GM06990 (cell line): ENCODE measurements around the gene LONP2.
"Not testable (repeated sequence)": the region's sequence is repeated elsewhere in the genome, so short reads cannot be mapped to it uniquely, and the experiment has no call there.

Source experiments
- DNase-seq: peaks from one replicate; pipeline ENCODE4 v3.0.0-alpha.2; 2011; ENCODE audit not compliant: insufficient read length; ENCODE audit errors: extremely low read depth
- H3K27me3 ChIP-seq: replicated peaks from 2 replicates; pipeline ENCODE4 v1.6.0; 2011; ENCODE audit warnings: low read length; ENCODE audit not compliant: control insufficient read depth, insufficient read depth
- H3K36me3 ChIP-seq: 2 replicates; pipeline ENCODE4 v1.5.1; 2011; ENCODE audit warnings: low read length; ENCODE audit not compliant: control insufficient read depth, insufficient read depth
- H3K4me3 ChIP-seq: replicated peaks from 2 replicates; pipeline ENCODE4 v1.5.1; 2011; ENCODE audit warnings: low read depth, mild to moderate bottlenecking, control low read depth, low read length
- CTCF ChIP-seq: IDR thresholded peaks from 2 replicates; pipeline ENCODE4 v1.5.1; 2011; ENCODE audit warnings: low read length, control low read depth, mild to moderate bottlenecking, inconsistent platforms; ENCODE audit not compliant: insufficient read depth, poor library complexity, severe bottlenecking

LONP2 gene

DNA sequence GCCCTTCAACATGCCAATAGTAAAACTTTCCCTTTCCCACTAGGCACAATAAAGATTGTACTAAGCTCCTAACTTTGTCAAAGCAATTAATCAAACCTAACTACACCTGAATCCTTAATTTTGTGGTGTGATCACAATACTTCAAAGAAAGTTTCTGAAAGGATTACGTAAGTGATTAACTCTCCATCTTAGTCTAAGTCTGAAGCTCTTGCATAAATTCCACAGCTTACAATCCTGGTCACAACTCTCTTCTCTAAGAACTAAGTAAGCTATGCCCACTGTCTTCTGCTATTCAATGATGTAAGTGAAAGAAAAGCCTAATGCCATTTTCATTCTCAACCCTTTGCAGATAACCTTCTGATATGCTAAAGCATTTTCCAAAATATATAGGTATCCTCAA lies 125.7 kb downstream of the LONP2 start:
- no peaks in the 10 kb centered on the region for H3K27me3 ChIP-seq
- TF ChIP-seq CTCF = no peak
- no peaks in the 10 kb centered on the region for H3K36me3 ChIP-seq
- no peak overlapping the region for H3K4me3 ChIP-seq
- no peak for DNase-seq

DNA sequence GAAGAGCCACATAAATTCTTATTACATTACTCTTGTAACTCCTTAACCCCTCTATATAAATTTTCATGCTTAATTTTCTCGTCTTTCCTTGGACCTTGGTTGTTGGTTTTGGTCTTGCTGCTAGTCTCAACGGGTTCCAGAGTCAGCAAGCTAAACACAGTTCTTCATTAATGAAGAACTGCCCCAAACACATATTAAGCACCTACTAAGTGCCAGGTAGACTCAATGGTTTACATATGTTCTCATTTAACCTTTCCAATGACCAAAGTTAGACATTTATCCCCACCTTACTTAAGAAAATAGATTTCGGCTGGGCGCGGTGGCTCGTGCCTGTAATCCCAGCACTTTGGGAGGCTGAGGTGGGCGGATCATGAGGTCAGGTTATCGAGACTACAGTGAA lies 126.1 kb downstream of the LONP2 start:
- no peak for TF ChIP-seq CTCF
- H3K4me3 ChIP-seq = no peak overlapping the region
- DNase-seq = no peak
- no peaks in the 10 kb centered on the region for H3K27me3 ChIP-seq
- no peaks in the 10 kb centered on the region for H3K36me3 ChIP-seq

DNA sequence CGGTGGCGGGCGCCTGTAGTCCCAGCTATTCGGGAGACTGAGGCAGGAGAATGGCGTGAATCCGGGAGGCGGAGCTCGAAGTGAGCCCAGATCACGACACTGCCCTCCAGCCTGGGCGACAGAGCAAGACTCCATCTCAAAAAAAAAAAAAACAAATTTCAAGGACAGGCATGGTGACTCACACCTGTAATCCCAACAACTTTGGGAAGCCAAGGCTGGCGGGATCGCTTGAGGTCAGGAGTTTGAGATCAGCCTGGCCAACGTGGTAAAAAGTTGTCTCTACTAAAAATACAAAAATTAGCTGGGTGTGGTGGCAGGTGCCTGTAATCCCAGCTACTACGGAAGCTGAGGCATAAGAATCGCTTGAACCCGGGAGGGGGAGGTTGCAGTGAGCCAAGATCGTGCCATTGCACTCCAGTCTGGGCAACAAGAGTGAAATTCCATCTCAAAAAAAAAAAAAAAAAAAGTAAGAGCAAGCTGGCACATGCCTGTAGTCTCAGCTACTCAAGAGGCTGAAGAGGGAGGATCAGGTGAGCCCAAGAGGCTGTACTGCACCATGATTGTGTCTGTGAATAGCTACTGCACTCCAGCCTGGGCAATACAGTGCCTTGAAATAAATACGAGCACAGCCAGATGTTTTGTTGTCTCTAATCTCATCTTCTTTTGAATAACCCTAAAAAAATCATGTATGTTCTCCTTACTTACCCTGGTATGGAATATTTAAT lies 126.7 kb downstream of the LONP2 start:
- not testable (repeated sequence) for DNase-seq, H3K36me3 ChIP-seq, H3K27me3 ChIP-seq, H3K4me3 ChIP-seq

DNA sequence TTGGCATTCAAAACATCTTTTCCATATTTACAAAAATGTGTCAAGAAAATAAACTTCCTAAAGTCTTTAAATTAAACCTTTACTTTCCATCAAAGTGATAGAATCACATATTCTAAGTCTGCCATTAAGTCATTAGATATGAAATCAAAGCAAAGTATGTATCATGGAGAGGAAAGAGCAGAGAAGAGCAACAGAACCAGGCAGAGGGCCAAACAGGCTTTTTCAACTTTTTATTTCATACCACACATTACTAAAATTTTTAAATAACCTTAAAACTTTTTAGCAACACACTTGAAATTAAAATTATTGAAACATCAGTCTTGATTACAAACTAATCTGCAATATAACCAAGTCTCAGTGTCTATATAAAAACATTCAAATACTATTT lies 127.3 kb downstream of the LONP2 start:
- H3K27me3 ChIP-seq = no peaks in the 10 kb centered on the region
- H3K4me3 ChIP-seq = no peak overlapping the region
- DNase-seq = no peak
- H3K36me3 ChIP-seq = no peaks in the 10 kb centered on the region
- no peak for TF ChIP-seq CTCF

DNA sequence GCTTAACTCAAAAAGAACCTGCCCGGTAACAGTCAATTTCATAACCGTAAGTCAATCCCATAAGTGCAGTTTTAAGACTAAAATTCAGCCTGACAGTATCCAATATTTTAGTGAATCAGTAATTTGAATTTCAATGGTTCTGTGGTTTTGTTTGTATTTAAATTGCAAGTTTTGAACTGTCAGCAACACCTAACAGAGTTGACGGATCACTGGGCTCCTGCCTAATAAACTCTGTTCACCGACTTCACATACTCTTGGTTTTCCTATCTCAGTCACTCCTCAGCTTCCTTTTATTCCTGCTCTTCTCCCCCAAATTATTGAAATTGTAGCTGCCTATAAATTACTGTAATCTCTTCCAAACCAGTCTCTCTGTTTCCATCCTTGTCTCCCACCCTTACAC lies 128.6 kb downstream of the LONP2 start:
- Histone ChIP-seq H3K4me3 (no peak overlapping the region), H3K36me3 (no peaks in the 10 kb centered on the region), H3K27me3 (no peaks in the 10 kb centered on the region)
- no peak for TF ChIP-seq CTCF
- no peak for DNase-seq

GRCh38 chr16:48373258-48374029 lies 129.3 kb downstream of the LONP2 start:
- no peak for TF ChIP-seq CTCF
- H3K36me3 ChIP-seq = no peaks in the 10 kb centered on the region
- DNase-seq = no peak
- no peaks in the 10 kb centered on the region for H3K27me3 ChIP-seq
- H3K4me3 ChIP-seq = no peak overlapping the region
